Measurements from ENCODE around the gene CPNE7.

GRCh38 chr16:89586853-89587252 is 11.3 kb downstream of the CPNE7 start:
- no peak for TF ChIP-seq TAF1 (IDR thresholded peaks at IDR 0.05; ENCODE audit: low read depth)
- TF ChIP-seq, protein P1, sequence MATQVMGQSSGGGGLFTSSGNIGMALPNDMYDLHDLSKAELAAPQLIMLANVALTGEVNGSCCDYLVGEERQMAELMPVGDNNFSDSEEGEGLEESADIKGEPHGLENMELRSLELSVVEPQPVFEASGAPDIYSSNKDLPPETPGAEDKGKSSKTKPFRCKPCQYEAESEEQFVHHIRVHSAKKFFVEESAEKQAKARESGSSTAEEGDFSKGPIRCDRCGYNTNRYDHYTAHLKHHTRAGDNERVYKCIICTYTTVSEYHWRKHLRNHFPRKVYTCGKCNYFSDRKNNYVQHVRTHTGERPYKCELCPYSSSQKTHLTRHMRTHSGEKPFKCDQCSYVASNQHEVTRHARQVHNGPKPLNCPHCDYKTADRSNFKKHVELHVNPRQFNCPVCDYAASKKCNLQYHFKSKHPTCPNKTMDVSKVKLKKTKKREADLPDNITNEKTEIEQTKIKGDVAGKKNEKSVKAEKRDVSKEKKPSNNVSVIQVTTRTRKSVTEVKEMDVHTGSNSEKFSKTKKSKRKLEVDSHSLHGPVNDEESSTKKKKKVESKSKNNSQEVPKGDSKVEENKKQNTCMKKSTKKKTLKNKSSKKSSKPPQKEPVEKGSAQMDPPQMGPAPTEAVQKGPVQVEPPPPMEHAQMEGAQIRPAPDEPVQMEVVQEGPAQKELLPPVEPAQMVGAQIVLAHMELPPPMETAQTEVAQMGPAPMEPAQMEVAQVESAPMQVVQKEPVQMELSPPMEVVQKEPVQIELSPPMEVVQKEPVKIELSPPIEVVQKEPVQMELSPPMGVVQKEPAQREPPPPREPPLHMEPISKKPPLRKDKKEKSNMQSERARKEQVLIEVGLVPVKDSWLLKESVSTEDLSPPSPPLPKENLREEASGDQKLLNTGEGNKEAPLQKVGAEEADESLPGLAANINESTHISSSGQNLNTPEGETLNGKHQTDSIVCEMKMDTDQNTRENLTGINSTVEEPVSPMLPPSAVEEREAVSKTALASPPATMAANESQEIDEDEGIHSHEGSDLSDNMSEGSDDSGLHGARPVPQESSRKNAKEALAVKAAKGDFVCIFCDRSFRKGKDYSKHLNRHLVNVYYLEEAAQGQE (IDR thresholded peaks at IDR 0.05; ENCODE audit: low read depth) = no peak
- TF ChIP-seq RAD21 (IDR thresholded peaks at IDR 0.05; ENCODE audit: low read depth) = no peak
- TF ChIP-seq FOXM1 (IDR thresholded peaks at IDR 0.05; ENCODE audit: borderline replicate concordance, low read depth) = no peak
- TF ChIP-seq TEAD4 (IDR thresholded peaks at IDR 0.05) = no peak
- no peak for TF ChIP-seq TCF12 (IDR thresholded peaks at IDR 0.05; ENCODE audit: low read depth)
- TF ChIP-seq MAX (IDR thresholded peaks at IDR 0.05) = no peak
- no peak for TF ChIP-seq USF1 (IDR thresholded peaks at IDR 0.05)
- no peak for TF ChIP-seq EP300 (IDR thresholded peaks at IDR 0.05; ENCODE audit: borderline replicate concordance)
- TF ChIP-seq CEBPB (IDR thresholded peaks at IDR 0.05) = no peak

Data from Ishikawa (cell line).